Stimulated activated CD8-positive, alpha-beta memory T cell treated with anti-CD3 and anti-CD28 coated beads, Interleukin-7, amount 100 ng/mL, for 48 hours (primary cell): ENCODE results near the gene DNMT3L.
"Not testable (repeated sequence)": the region's sequence is repeated elsewhere in the genome, so short reads cannot be mapped to it uniquely, and the experiment has no call there.

Experiments
- DNase-seq, 2 donors: peaks; one replicate each; pipeline ENCODE4 v3.0.0-alpha.2; 2020; ENCODE audit warnings: low read depth in 1 of 2; ENCODE audit errors: extremely low read depth in 1 of 2

DNMT3L gene

DNA sequence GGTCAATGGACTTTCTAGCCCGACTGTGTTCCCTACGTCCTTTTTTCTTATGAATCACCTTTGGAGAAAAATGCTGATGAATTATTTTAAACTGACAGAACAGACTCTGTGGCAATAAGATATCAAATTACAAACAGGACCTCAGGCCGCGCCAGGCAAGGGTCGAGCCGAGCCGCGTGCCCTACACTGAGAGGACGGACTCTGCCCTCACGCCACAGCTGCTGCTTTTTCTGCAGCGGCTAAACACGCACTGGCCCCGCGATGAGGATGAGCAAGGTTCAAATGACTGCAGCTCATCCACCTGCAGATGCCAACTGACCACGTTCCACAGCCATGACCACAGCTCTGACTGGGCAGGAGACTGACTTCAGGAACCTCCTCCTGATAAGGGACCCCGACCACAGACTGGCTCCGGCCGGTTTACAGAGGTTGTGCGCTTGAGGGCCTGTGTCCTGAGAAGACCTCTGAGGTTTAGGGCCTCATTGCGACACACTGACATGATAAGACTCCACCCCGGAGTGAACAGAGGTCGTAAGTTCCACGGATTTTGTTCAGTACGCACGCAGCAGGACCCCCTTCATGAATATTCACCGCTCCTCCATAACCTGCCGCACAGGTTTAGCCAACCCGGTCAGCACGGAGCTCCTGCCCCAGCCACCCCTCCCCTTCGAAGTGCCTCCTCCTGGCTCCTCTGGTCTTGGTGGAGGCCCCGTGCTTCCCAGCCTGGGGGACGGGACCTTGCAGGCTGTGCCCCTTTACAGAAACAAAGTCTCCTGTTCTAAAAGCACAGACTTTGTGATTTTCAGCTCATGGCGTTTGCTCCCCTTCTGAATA is 12.3 kb downstream of the DNMT3L start:
- not testable (repeated sequence) for DNase-seq

- not testable (repeated sequence) for DNase-seq
These were observed 13.8 kb downstream of the DNMT3L start for GRCh38 chr21:44247904-44248303.

DNA sequence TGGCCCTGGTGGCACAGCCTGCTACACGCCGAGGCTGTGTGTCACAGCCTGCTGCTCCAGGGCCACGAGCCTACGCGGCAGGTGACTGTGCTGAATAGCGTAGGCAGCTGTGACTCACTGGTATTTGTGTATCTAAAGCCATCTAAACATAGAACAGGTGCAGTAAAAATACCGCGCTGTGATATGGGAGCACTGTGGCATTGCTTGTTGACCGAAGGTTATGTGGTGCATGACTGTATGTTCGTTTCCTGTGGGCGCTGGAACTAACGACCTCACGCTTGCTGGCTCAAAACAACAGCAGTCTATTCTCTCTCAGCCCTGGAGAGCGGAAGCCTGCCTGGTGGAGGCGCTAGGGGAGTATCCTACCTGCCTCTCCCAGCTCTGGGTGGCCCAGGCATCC is 17.7 kb downstream of the DNMT3L start:
- DNase-seq: not testable (repeated sequence)

DNA sequence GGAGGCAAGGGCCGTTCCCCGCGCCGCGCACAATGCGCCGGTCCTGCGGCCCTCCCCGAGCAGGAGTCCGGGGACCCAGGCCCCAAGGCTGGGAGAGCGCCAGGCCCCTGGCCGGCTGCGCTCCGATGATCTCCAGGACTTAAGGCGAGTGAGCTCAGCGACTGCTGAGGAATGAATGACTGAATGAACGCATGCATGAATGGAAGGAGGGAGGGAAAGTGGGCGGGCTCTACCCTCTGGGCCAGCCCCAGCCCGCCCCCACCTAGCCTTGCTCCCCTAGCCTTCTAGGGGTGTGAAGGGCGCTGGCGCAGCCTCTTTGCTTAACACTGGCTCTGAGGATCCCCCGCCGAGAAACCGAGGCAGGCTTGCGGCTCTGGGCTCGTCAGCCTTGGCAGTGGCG is 20.4 kb downstream of the DNMT3L start:
- DNase-seq: not testable (repeated sequence)

- not testable (repeated sequence) for DNase-seq
These were observed 20.9 kb downstream of the DNMT3L start, which contains the start of gene ICOSLG for GRCh38 chr21:44240842-44241241. Gene ICOSLG, minus strand, starts transcription at chr21:44240943. Its CDS starts 126 bp downstream, at chr21:44240817.

- not testable (repeated sequence) for DNase-seq
These were observed 21.3 kb downstream of the DNMT3L start for GRCh38 chr21:44240353-44240752.

DNA sequence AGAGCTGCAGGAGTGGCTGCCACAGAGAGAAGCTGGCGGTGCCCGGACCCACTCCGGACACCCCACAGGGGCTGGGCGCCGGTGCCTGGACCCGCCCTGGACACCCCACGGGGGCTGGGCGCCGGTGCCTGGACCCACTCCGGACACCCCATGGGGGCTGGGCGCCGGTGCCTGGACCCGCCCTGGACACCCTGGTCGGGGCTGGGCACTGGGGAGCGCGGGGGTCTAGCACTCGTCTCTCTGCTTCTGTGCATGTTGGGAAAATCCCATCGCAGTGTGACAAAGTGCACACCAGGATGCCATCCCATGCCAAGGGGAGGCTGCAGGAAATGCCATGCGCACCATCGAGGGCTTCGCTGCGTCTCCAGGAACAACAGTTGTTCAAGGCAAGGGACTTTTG is 32.1 kb downstream of the DNMT3L start:
- not testable (repeated sequence) for DNase-seq

- DNase-seq: not testable (repeated sequence)
These were observed 33.6 kb downstream of the DNMT3L start for GRCh38 chr21:44228109-44228508.

DNA sequence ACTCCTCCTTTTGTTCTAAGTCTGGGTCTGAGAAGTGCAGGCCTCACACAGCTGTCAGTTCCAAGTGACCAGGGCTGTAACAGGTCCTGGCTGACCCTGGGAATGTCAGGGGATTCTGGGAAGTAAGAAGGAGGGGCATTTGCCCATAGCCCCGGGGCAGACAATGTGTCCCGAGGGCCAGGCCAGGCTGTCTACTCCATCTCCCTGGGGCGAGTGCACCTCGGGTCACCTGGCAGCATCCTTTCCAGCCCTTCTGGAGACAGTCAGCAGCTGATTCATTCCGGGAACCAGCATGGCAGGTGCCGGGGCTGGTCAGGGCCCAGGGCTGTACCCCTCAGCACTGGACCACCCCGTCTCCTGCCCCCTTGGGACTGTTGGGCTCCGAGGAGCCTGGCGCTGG is 34.1 kb downstream of the DNMT3L start:
- not testable (repeated sequence) for DNase-seq

DNA sequence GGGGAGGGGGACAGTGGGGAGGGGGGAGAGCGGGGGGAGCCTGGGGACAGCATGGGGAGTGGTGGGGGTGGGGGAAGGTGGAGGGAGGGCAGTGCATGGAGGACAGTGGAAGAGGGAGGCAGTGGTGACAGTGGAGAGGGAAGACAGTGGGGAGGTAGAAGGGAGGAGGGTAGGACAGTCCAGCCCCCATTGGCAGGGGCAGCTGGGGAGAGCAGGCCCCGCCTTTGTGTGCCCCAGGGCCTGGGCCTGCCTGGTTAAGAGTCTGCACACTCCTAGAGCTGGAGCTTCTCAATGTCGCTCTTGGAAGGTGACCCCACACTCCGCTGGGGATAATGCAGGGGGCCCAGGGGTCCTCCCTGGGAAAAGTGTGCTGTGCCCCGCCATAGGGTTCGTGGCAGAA is 36.1 kb downstream of the DNMT3L start:
- not testable (repeated sequence) for DNase-seq

DNA sequence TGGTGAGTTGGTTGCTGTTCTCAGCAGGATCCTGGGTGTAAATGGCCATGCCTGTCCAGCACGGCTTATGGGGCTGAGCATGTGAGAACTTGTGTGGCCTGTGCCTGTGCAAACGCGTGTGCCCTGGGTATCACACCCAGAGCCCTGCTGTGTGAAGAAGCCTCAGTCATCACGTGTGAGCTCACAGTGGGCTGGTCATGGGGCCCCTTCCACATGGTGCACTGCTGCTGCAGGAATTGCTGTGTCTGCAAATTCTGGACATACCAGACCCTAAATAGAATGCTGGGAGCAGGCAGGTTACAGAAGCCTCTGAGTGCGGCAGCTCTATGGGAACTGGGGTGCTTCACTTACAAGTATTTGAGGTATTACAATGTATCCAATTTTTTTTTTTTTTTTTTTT is 38.4 kb downstream of the DNMT3L start:
- not testable (repeated sequence) for DNase-seq

DNA sequence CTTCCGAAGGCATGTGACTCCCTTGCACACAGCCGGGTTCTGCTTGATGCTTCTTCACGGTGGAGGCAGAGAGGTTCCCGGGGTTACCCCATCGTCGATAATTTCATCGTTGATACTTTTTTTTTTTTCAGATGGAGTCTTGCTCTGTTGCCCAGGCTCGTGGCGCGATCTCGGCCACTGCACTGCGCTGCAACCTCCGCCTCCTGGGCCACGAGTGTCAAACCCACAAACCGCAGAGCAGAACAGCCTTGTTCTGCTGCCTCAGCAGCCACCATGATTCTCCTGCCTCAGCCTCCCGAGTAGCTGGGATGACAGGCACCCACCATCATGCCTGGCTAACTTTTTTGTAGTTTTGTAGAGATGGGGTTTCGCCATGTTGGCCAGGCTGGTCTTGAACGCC is 41.0 kb downstream of the DNMT3L start:
- not testable (repeated sequence) for DNase-seq

DNA sequence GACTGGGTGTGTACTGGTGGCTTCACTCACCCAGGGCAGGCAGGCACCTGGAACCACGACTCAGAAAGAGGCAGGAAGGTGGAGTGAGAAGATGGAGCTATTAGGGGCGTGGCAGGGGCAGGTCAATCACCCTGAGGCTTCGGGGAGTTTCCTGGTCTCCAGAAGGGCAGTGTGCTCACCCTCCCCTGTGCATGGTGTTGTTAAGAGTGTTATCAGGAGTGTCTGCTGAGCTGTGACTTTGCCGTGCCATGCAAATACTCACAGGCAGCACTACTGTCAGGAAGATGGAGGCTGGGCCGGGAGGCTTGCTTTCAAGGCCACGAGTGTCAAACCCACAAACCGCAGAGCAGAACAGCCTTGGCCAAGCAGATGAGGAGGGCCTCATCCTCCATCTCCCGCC is 43.2 kb downstream of the DNMT3L start:
- not testable (repeated sequence) for DNase-seq

DNA sequence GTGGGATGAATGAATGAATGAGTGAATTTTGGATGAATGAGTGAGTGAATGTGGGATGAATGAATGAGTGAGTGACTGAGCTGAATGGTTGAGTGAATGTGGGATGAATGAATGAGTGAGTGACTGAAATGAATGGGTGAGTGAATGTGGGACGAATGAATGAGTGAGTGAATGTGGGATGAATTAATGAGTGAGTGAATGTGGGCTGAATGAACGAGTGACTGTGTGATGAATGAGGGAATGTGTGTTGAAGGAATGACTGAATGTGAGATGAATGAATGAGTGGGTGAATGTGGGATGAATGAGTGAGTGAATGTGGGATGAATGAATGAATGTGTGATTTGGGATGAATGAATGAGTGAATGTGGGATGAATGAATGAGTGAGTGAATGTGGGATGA is 49.7 kb downstream of the DNMT3L start:
- not testable (repeated sequence) for DNase-seq

DNA sequence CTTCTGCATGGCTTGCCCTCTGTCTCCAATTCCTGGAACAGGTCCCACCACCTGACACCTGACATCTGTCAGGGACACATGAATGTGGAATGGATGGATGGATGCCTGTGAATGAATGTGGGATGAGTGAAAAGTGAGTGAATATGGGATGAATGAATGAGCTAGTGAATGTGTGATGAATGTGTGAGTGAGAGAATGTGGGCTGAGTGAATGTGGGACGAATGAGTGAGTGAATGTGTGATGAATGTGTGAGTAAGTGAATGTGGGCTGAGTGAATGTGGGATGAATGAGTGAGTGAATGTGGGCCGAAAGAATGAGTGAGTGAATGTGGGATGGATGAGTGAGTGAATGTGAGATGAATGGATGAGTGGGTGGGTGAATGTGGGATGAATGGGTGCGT is 50.1 kb downstream of the DNMT3L start:
- not testable (repeated sequence) for DNase-seq

- DNase-seq: not testable (repeated sequence)
These were observed 53.6 kb downstream of the DNMT3L start for GRCh38 chr21:44207860-44208646.

DNA sequence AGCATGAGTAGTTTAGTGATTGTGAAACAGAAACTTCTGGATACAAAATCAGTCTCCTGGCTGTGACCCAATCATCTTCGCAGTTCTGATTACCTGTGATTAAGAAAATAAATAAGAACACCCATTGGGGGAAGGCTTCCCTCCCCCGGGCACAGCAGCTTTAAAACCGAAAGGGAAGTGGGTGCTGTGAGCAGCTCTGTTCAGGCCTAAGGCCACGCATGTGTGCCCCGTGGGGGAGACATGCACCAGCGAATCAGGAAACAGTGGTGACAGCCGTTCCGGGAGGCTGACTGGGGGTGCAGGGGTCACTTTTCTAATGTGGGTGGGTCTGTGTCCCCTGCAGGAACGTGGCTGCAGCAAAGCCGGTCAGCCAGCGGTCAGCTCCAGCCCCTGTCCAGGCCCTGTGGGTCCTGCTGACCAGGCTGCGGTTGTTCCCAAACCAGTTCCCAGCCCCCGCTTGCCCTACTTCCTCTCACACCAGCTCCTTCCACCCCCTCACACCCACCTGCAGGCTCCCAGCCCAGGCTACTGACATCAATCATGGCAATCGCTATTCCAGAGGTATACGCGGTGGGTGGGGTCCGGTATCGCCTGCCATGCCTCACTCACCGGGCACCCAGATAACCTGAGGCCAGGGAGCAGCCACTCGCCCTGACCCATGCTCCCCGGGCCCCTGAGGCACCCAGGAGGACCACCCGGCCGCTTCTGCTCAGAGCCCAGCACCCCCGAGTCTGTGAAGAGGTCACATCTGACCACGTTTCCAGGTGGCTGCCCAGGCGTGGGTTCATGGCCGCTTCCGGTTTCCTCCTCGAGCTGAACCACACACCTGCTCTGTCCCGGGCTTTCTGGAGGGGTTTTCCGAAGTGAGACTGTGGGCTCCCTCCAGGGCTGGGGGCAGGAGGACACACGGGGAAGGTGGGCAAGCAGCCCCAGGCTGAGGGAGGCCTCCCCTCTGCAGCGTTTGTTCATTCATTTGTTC is 54.7 kb downstream of the DNMT3L start:
- DNase-seq: not testable (repeated sequence)

DNA sequence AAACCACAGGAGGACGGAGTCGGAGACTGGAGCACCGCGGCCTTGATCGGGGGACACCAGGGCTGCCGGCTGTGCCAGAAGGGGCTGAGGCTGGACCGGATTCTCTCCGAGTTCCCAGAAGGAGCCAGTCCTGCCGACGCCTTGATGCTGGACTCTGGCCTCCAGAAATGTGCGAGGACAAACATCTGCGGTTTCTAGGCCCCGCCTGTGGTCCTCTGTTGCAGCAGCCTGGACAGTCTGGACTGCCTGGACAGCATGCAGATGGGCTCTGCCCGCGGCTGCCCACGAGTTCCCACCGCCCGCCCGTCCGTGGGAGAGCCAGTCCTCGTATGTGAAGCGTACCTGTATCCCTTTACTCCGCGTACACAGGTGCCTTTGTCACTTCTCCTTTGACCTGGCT is 55.5 kb downstream of the DNMT3L start:
- not testable (repeated sequence) for DNase-seq

DNA sequence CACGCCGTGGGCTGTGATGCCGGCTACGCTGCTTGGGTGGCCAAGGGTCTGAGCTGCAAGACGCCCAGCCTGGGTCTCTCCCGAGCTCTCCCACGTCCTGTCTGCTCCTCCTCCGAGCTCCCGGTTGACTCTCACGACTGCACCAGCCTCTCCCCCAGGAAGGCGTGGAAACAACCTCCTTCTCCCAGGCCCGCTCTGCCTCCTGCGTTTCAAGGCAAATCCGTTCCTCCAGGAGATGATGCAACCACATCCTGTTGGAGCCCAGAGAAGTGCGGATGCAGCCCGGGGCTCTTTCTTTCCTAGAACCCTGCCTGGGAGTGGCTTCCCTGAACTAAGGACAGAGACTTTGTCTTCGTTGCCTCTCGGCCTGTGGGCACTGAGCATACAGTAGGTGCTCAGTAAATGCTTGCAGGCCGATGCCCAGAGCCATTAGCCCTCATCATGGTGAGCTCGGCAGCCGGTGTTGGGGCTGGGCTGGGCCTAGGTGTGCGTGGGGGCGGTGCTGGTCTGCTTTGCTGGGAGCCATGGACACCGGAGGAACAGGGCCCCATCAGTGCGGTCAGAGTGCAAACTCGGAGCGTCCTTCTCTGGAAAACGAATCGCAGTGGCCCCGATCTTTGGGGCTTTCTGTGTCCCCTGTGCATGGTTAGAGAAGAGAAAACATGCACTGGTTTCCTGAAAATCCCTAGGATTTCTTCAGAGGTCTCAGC is 59.0 kb downstream of the DNMT3L start:
- not testable (repeated sequence) for DNase-seq

- DNase-seq: not testable (repeated sequence)
These were observed 61.7 kb downstream of the DNMT3L start for GRCh38 chr21:44199997-44200396.
